Esophagus muscularis mucosa (tissue), 4 donors: ENCODE data around the gene MYH7.
A peak's percentile ranks its signal among the peaks of the same experiment; 100 is the strongest.

Experiments
- CTCF ChIP-seq, 3 experiments: fragments of 200-600 bp in 2 of 3; fragments of 450-650 bp in 1 of 3; sonication (generic) in 2 of 3; IDR thresholded peaks; one replicate each; pipeline ENCODE4 v1.5.1; 2017 to 2019; ENCODE audit warnings: antibody characterized with exemption in 3 of 3, mild to moderate bottlenecking in 2 of 3, moderate library complexity in 1 of 3
- EP300 ChIP-seq: sonication (generic); formaldehyde crosslinking; IDR thresholded peaks from one replicate; pipeline ENCODE4 v1.6.1; 2017; ENCODE audit warnings: antibody characterized with exemption
- POLR2A ChIP-seq: fragments of 450-650 bp; IDR thresholded peaks from one replicate; pipeline ENCODE4 v1.6.1; 2017; ENCODE audit warnings: antibody characterized with exemption, moderate library complexity, mild to moderate bottlenecking, low read depth
- POLR2AphosphoS5 ChIP-seq, 2 donors: sonication (generic); formaldehyde crosslinking; IDR thresholded peaks; one replicate each; pipeline ENCODE4 v1.6.1; 2017; ENCODE audit warnings: antibody characterized with exemption in 2 of 2

- no peak for TF ChIP-seq POLR2A
- peak in 1 of 3 experiments; percentile 2 for TF ChIP-seq CTCF (IDR thresholded peaks at IDR 0.05)
- TF ChIP-seq EP300: no peak
- TF ChIP-seq POLR2AphosphoS5 (IDR thresholded peaks at IDR 0.05): no peak
Measured at GRCh38 chr14:23483236-23483854, 47.9 kb upstream of the MYH7 start.
